COR-L47 (cell line): ENCODE measurements around the gene KANSL3.
"Not testable (repeated sequence)": the region's sequence is repeated elsewhere in the genome, so short reads cannot be mapped to it uniquely, and the experiment has no call there.

Experiments
- DNase-seq: peaks from one replicate; lab custom pipeline; 2025; lab: John Stamatoyannopoulos, UW

The KANSL3 gene

GRCh38 chr2:96654791-96655190, 16.7 kb upstream of the KANSL3 start:
- DNase-seq: not testable (repeated sequence)

GRCh38 chr2:96651793-96652192, 13.7 kb upstream of the KANSL3 start:
- no peak for DNase-seq

- DNase-seq: no peak
Measured at GRCh38 chr2:96649342-96649741, 11.2 kb upstream of the KANSL3 start.

GRCh38 chr2:96648306-96648930, 10.3 kb upstream of the KANSL3 start:
- no peak for DNase-seq

- no peak for DNase-seq
Measured at GRCh38 chr2:96647681-96648080, 9.6 kb upstream of the KANSL3 start.

GRCh38 chr2:96642564-96643360, 4.7 kb upstream of the KANSL3 start, which contains the start of gene FER1L5:
TSS of gene FER1L5 (plus strand) at chr2:96642764. CDS start at chr2:96642837, 73 bp downstream.
- DNase-seq: peak; percentile 48

GRCh38 chr2:96637385-96638143, 548 bp downstream of the KANSL3 start:
- peak; percentile 16 for DNase-seq

GRCh38 chr2:96636551-96637171, 1.5 kb downstream of the KANSL3 start:
- DNase-seq: no peak

- no peak for DNase-seq
Measured at GRCh38 chr2:96633641-96634040, 4.5 kb downstream of the KANSL3 start.

- DNase-seq: no peak
Measured at GRCh38 chr2:96631804-96632435, 6.2 kb downstream of the KANSL3 start.

GRCh38 chr2:96626553-96626942, 11.6 kb downstream of the KANSL3 start:
- DNase-seq: no peak

GRCh38 chr2:96625571-96626552, 12.2 kb downstream of the KANSL3 start:
- DNase-seq: no peak

- no peak for DNase-seq
Measured at GRCh38 chr2:96623116-96623515, 15.0 kb downstream of the KANSL3 start.

- no peak for DNase-seq
Measured at GRCh38 chr2:96622544-96622943, 15.6 kb downstream of the KANSL3 start.

- DNase-seq: no peak
Measured at GRCh38 chr2:96618596-96619283, 19.4 kb downstream of the KANSL3 start.

GRCh38 chr2:96617012-96617411, 21.1 kb downstream of the KANSL3 start:
- DNase-seq: no peak

- DNase-seq: no peak
Measured at GRCh38 chr2:96616535-96616934, 21.6 kb downstream of the KANSL3 start.

- DNase-seq: no peak
Measured at GRCh38 chr2:96616128-96616527, 22.0 kb downstream of the KANSL3 start.

- no peak for DNase-seq
Measured at GRCh38 chr2:96608469-96609455, 29.4 kb downstream of the KANSL3 start.
